Suprapubic skin (tissue), 4 donors: ENCODE results near the gene AIDA. TPM values are rescaled to one million over a fixed set of nuclear protein-coding genes. Genes with fewer than 3 reads are reported as not detected.

ENCODE experiments used
- DNase-seq, 2 donors: peaks; one replicate each; pipeline ENCODE4 v3.0.0-alpha.2; 2019; ENCODE audit warnings: low spot score in 2 of 2
- H3K27ac ChIP-seq: fragments of 200-600 bp; sonication (generic); one replicate; pipeline ENCODE4 v1.5.1; 2019
- H3K27me3 ChIP-seq: fragments of 200-600 bp; sonication (generic); one replicate; pipeline ENCODE4 v1.5.1; 2019
- H3K36me3 ChIP-seq: fragments of 200-600 bp; sonication (generic); one replicate; pipeline ENCODE4 v1.5.1; 2019
- H3K4me1 ChIP-seq: fragments of 200-600 bp; sonication (generic); one replicate; pipeline ENCODE4 v1.5.1; 2019
- H3K4me3 ChIP-seq: fragments of 200-600 bp; sonication (generic); one replicate; pipeline ENCODE4 v1.5.1; 2019; ENCODE audit warnings: mild to moderate bottlenecking
- H3K9me3 ChIP-seq: fragments of 200-600 bp; sonication (generic); one replicate; pipeline ENCODE4 v1.5.1; 2019
- CTCF ChIP-seq, 2 donors: fragments of 200-600 bp in 1 of 2; fragments of 450-650 bp in 1 of 2; sonication (generic) in 1 of 2; IDR thresholded peaks; one replicate each; pipeline ENCODE4 v1.5.1; 2016 to 2019; ENCODE audit warnings: antibody characterized with exemption in 2 of 2, mild to moderate bottlenecking in 1 of 2, moderate library complexity in 1 of 2
- EP300 ChIP-seq: sonication (generic); formaldehyde crosslinking; IDR thresholded peaks from one replicate; pipeline ENCODE4 v1.6.1; 2017; ENCODE audit warnings: antibody characterized with exemption
- POLR2A ChIP-seq, 2 donors: fragments of 450-650 bp; IDR thresholded peaks; one replicate each; pipeline ENCODE4 v1.6.1; 2017; ENCODE audit warnings: antibody characterized with exemption in 2 of 2, mild to moderate bottlenecking in 2 of 2, moderate library complexity in 2 of 2
- POLR2AphosphoS5 ChIP-seq, 3 donors: sonication (generic); formaldehyde crosslinking; IDR thresholded peaks; one replicate each; pipeline ENCODE4 v1.6.1; 2017; ENCODE audit warnings: antibody characterized with exemption in 3 of 3
- WGBS: methylation state at CpG from one replicate; pipeline ENCODE4 v1.1.5; 2018; 5-methylcytosine and 5-hydroxymethylcytosine counted together
- total RNA-seq, 4 donors: library from RNA; depleted of rRNA; stranded (reverse); fragments of >200 nt; gene quantifications; one replicate each; pipeline ENCODE4 v1.1.0, GENCODE V29; 2016

Gene AIDA
- total RNA-seq, 4 donors from 2014 or later: 27.1 to 31.3 (median 29.1) TPM

- Histone ChIP-seq H3K9me3 (no peaks in the 10 kb centered on the region), H3K27ac (no peak overlapping the region), H3K36me3 (peaks cover 74% of the 10 kb centered on the region), H3K27me3 (no peaks in the 10 kb centered on the region), H3K4me1 (peaks cover 3% of the 10 kb centered on the region), H3K4me3 (no peak overlapping the region)
- DNase-seq: no peak
- TF ChIP-seq EP300: no peak
- TF ChIP-seq POLR2A (IDR thresholded peaks at IDR 0.05): no peak
- TF ChIP-seq CTCF (IDR thresholded peaks at IDR 0.05): no peak
- TF ChIP-seq POLR2AphosphoS5 (IDR thresholded peaks at IDR 0.05): no peak
- 91% methylated on average over 7 of the region's 7 CpGs for WGBS
These were observed 82.3 kb downstream of the AIDA start for GRCh38 chr1:222629921-222630535.

- H3K9me3 ChIP-seq: no peaks in the 10 kb centered on the region
- peaks cover 67% of the 10 kb centered on the region for H3K36me3 ChIP-seq
- no peaks in the 10 kb centered on the region for H3K27me3 ChIP-seq
- no peak for TF ChIP-seq CTCF (IDR thresholded peaks at IDR 0.05)
- no peak for TF ChIP-seq EP300
- no peak for TF ChIP-seq POLR2A (IDR thresholded peaks at IDR 0.05)
- TF ChIP-seq POLR2AphosphoS5 (IDR thresholded peaks at IDR 0.05): no peak
- no peaks in the 10 kb centered on the region for H3K4me1 ChIP-seq
- no peak for DNase-seq
- 77% methylated on average over 6 of the region's 6 CpGs for WGBS
- no peak overlapping the region for H3K27ac ChIP-seq
- no peak overlapping the region for H3K4me3 ChIP-seq
These were observed 85.1 kb downstream of the AIDA start for GRCh38 chr1:222627232-222627631.

GRCh38 chr1:222624214-222624613 is 88.1 kb downstream of the AIDA start:
- H3K4me3 ChIP-seq: no peak overlapping the region
- H3K27ac ChIP-seq: no peak overlapping the region
- TF ChIP-seq CTCF (IDR thresholded peaks at IDR 0.05): no peak
- TF ChIP-seq EP300: no peak
- H3K4me1 ChIP-seq: peaks cover 8% of the 10 kb centered on the region
- H3K36me3 ChIP-seq: peaks cover 49% of the 10 kb centered on the region
- no peaks in the 10 kb centered on the region for H3K27me3 ChIP-seq
- no peaks in the 10 kb centered on the region for H3K9me3 ChIP-seq
- 95% methylated on average over 7 of the region's 7 CpGs for WGBS
- no peak for DNase-seq

GRCh38 chr1:222623458-222623857 is 88.8 kb downstream of the AIDA start:
- H3K9me3 ChIP-seq: no peaks in the 10 kb centered on the region
- H3K27ac ChIP-seq: no peak overlapping the region
- DNase-seq: no peak
- H3K4me1 ChIP-seq: peaks cover 13% of the 10 kb centered on the region
- H3K36me3 ChIP-seq: peaks cover 41% of the 10 kb centered on the region
- no peaks in the 10 kb centered on the region for H3K27me3 ChIP-seq
- H3K4me3 ChIP-seq: no peak overlapping the region
- TF ChIP-seq CTCF (IDR thresholded peaks at IDR 0.05) (no peak), POLR2A (IDR thresholded peaks at IDR 0.05) (no peak), EP300 (no peak), POLR2AphosphoS5 (IDR thresholded peaks at IDR 0.05) (no peak)

- 83% methylated on average over 5 of the region's 5 CpGs for WGBS
- no peak for DNase-seq
- Histone ChIP-seq H3K27ac (no peak overlapping the region), H3K4me3 (no peak overlapping the region), H3K4me1 (peaks cover 13% of the 10 kb centered on the region), H3K36me3 (peaks cover 34% of the 10 kb centered on the region), H3K27me3 (no peaks in the 10 kb centered on the region), H3K9me3 (no peaks in the 10 kb centered on the region)
- no peak for TF ChIP-seq CTCF (IDR thresholded peaks at IDR 0.05)
- no peak for TF ChIP-seq POLR2A (IDR thresholded peaks at IDR 0.05)
- TF ChIP-seq EP300: no peak
- TF ChIP-seq POLR2AphosphoS5 (IDR thresholded peaks at IDR 0.05): no peak
These were observed 89.5 kb downstream of the AIDA start for GRCh38 chr1:222622765-222623164.
